Measurements from ENCODE around the gene PCDHGA3.

GRCh38 chr5:141320225-141321169, 23.1 kb upstream of the PCDHGA3 start, which contains the start of gene TAF7:
- peak; percentile 86 to 88 for TF ChIP-seq CTCF (conservative IDR thresholded peaks at IDR 0.05; ENCODE audit: low read depth in 2 of 2)
- no peak for TF ChIP-seq EZH2phosphoT487 (IDR thresholded peaks at IDR 0.05; ENCODE audit: unreplicated experiment)
- no peak for TF ChIP-seq EZH2 (IDR thresholded peaks at IDR 0.05; ENCODE audit: low read depth, unreplicated experiment)
- TF ChIP-seq REST (IDR thresholded peaks at IDR 0.05; ENCODE audit: unreplicated experiment), result no peak

Data from GM23338 (cell line).